ENCODE results near the gene B4GAT1. TPM values are rescaled to one million over a fixed set of nuclear protein-coding genes. Genes with fewer than 3 reads are reported as not detected.
"Not testable (repeated sequence)": the region's sequence is repeated elsewhere in the genome, so short reads cannot be mapped to it uniquely, and the experiment has no call there.

Gene B4GAT1
- total RNA-seq, 2 donors from 2014 or later, result 37.9 to 41.1 TPM

- DNase-seq, result no peak
- intact Hi-C loops (cut with DNase I), result no loop called here
These were observed 18.5 kb upstream of the B4GAT1 start for GRCh38 chr11:66365711-66366619.

DNA sequence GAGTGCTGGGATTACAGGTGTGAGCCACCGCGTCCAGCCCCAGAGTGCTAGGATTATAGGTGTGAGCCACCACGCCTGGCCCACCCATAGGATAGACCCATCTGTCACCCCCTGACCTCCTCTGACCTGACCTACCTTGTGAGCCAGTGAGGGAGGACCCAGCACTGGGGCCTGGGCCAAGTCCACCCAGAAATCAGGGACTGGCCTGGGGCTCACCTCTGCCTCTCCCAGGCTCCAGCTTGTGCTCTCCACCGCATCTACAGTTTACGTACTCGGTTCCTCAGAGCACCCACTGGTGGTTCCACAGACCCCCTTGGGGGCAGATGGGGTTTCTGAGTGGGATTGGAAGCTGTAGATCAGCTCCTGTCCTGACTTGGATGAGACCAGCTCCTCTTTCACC lies 17.7 kb upstream of the B4GAT1 start:
- ATAC-seq (no peak), DNase-seq (no peak)

More at GRCh38 chr11:66365711-66366619, 18.5 kb upstream of the B4GAT1 start:
- ATAC-seq, result no peak

DNA sequence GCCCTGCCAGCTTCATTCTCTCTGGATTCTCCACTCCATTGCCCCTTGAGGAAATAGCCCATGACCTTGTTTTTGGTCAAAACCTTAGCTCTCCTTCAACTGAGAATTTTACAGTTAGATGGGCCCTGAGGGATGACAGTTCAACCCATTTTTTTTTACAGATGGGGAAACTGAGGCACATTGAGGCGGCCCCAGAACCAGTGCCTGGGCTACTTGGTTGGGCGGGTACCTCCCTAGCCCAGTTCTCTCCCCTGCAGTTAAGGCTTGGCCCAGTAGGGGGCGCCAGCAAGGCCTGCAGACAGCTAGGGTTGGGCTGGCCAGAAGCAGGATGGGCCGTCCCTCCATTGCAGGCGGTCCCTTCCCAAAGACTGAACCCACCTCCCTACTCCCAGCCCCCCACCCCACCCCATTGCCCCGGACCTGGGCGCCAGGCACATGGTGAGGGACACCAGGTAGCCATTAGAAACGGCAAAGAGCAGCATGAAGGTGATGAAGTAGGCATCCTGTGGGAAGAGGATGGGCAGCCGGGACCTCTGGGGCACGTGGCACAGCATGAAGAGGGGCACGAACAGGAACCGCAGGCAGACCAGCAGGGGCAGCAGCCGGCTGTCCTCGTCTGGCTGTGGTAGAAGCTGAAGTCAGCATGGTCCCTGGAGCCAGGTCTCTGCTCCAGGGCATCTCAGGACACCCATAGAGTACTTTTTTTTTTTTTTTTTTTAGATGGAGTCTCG lies 16.5 kb upstream of the B4GAT1 start:
- intact Hi-C loops (cut with DNase I), result no loop called here
- DNase-seq (no peak), ATAC-seq (peak; percentile 22 to 41)

More for the DNA sequence above, 17.7 kb upstream of the B4GAT1 start:
- intact Hi-C loops (cut with DNase I), result no loop called here

- intact Hi-C loops (cut with DNase I), result no loop called here
- DNase-seq (no peak), ATAC-seq (peak; percentile 3 to 9)
These were observed 15.8 kb upstream of the B4GAT1 start for GRCh38 chr11:66363187-66363601.

DNA sequence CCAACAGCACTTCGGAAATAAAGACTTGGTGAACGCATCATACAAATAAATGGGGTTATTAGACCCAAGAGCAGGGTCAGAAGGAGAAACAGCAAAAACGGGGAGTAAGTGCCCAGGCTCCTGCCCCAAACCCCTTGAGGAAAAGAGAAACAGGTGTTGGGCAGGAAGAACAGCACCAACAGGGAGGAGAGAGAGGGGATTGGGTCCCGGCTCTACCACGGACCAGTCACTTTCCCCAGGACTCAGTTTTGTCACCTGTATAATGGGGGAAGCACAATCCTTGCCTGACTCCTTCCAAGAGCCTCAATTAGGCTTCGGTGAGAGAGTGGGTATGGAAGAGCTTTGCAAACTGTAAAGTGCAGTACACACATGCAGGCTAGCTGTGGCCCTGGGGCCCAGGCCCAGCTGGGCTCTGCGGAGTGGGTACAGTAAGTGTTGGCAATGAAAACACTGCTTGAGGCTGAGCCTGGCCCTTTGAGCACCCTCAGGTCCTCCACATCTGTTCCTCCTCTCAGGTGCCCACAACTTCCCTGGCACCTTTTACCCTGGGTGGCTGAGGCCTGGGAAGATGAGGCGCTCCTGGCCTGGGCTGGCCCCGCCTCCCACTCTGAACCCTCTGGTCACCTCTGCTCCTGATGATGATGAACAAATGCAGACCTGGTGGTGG lies 15.2 kb upstream of the B4GAT1 start:
- ATAC-seq, result peak in 1 of 2 donors; percentile 3
- DNase-seq, result no peak
- intact Hi-C loops (cut with DNase I), result no loop called here

DNA sequence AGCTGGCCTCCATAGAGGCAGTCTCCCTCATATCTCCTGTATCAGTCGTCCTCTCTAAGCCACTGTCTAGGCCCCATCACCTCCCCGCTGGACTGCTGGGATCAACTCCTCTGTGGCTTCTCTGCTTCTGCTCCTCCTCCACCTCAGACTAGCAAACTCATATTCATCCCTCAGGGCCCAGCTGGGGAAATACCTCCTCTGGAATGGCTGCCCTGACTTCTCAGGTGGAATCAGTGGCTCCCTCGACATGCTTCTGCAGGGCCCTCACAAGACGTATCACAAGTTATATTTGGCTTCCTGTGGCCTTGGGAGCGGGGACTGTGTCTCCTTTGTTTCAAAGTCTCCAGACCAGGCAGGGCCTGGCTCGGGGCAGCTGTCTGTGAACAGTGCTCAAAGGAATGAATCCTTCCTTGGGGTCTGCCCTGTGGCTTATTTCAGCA lies 14.1 kb upstream of the B4GAT1 start:
- ATAC-seq (no peak), DNase-seq (no peak)
- intact Hi-C loops (cut with DNase I), result no loop called here

DNA sequence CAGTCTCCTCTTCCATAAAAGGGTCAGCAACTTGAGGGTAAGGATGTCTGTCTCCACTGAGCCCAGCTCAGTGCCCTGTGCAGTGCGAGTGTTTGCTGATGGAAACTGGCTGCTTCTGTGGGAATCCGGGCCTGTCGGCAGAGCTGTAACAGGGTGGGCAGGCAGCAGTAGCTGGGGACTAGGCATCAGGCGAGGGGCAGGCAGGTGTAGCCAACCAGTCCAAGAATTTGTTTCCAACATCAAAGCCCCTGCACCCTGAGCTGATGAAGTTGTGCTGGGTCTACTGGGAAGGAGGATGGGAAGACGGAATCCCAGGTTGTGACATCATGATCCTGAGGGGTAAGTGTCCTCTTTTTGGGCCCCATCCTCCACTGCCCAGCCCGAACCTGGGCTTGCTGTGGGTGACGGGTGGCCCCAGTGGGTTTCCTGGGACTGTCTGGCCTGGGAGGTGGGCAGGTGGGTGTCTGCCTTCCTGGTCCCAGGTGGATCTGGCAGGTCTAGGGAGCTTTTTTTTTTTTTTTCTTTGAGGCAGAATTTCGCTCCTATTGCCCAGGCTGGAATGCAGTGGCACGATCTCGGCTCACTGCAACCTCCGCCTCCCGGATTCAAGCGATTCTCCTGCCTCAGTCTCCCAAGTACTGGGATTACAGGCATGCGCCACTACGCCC lies 13.1 kb upstream of the B4GAT1 start:
- ATAC-seq (no peak), DNase-seq (no peak)
- intact Hi-C loops (cut with DNase I), result no loop called here

- intact Hi-C loops (cut with DNase I), result no loop called here
- DNase-seq (no peak), ATAC-seq (peak in 1 of 2 donors; percentile 17)
These were observed 12.2 kb upstream of the B4GAT1 start for GRCh38 chr11:66359662-66360087.

DNA sequence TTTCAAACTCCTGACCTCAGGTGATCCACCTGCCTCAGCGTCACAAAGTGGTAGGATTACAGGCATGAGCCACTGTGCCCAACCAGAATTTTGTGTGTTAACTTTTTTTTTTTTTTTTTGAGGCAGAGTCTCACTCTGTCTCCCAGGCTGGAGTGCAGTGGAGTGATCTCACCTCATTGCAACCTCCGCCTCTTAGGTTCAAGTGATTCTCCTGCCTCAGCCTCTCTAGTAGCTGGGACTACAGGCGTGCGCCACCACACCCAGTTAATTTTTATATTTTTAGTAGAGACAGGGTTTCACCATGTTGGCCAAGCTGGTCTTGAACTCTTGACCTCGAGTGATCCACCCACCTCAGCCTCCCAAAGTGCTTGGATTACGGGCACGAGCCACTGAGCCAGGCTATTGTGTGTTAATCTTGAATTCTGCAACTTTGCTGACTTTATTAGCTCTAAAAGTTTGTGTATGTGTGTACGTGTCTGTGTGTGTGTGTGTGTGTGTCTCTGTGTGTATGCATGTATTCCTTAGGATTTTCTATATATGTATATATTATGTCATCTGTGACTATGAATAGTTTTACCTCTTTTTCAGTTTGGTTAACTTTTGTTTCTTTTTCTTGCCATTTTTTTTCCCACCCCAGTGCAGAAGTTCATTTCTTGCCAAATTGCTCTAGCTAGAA lies 3.3 kb upstream of the B4GAT1 start:
- intact Hi-C loops (cut with DNase I); DNase-seq: not testable (repeated sequence)

DNA sequence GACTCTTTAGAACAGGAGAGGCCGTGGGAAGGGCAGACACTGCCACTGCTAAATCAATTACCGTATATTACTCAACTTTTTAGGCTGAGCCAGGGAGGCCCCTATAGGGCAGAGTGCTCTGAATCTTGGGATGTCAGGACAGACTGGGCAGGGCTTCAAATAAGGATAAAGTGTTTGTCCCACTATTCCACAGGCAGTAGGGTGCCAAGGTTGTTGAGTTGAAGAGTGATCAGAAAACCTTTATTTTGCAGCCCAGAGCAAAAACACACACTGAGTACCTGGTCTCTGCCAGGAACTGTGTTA lies 1.6 kb upstream of the B4GAT1 start:
- no peak for DNase-seq
- ATAC-seq, result no peak
- intact Hi-C loops (cut with DNase I), result loop anchor here in 1 of 2 donors (5.0 kb wide), 1 partner anchor 38 kb away; no protein-coding TSS in a partner anchor

More for the DNA sequence above, 3.3 kb upstream of the B4GAT1 start:
- ATAC-seq, result not testable (repeated sequence)

DNA sequence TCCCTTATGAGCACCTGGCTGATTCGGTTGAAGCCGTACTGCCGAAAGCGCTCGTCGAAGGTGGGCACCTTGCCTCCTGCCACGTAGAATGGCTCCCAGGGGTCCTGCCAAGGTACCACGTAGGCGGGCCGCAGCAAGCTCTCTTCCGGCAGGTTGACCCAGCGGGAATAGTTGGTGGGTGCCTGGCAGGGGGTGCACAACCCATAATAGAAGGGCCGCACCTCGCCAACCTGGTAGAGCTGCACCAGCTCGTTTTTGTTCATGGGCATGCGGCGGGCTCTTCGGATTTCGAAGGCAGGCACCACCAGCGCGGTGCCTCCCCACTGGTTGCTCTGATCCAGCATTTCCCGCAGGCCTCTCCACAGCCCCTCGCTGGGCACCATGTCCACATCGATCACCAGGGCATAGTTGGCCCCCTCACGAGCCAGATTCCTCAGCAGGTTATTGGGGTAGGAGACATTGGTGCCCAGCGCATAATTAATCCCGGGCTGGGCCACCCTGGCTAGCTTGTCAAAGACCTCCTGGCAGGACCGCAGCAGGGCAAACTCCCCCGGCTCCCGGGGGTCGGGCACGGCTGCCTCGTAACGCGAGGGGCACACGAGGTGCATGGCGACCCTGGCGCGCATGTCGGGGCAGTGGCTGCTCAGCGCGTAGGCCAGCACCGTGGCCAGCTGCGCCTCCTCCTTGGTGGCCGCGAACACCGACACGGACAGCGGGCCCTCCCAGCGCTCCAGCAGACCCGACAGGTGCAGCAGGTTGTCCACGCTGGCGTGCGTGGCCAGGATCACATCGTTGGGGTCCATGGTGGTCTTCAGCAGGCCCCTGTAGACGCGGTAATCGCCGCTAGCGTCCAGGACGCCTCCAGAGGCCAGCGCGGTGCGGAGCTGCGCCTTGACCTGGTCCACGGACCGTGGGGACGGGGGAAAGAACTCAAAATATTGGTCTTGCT lies 679 bp downstream of the B4GAT1 start:
- intact Hi-C loops (cut with DNase I), result loop anchor here in 1 of 2 donors (5.0 kb wide), 1 partner anchor 41 kb away; no protein-coding TSS in a partner anchor
- peak; percentile 3 to 7 for ATAC-seq
- DNase-seq, result no peak

DNA sequence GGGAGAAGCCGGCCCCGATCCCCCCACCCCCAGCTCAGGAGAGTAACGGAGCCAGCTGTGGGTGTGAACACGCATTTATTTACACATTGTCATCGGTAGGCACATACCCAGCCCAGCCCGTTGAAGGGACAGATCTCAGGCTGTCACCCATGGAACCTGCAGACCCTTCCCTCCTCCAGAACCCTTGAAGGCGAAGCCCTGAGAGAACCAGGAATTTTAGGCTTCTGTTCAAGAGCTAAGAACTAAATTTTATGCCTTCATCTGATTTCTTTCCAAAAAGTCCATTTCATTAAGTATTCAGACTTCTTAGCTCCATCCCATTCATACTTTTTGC lies 2.1 kb downstream of the B4GAT1 start:
- no peak for ATAC-seq
- DNase-seq, result no peak
- intact Hi-C loops (cut with DNase I), result loop anchor here in 1 of 2 donors (5.0 kb wide), 1 partner anchor 42 kb away; no protein-coding TSS in a partner anchor

DNA sequence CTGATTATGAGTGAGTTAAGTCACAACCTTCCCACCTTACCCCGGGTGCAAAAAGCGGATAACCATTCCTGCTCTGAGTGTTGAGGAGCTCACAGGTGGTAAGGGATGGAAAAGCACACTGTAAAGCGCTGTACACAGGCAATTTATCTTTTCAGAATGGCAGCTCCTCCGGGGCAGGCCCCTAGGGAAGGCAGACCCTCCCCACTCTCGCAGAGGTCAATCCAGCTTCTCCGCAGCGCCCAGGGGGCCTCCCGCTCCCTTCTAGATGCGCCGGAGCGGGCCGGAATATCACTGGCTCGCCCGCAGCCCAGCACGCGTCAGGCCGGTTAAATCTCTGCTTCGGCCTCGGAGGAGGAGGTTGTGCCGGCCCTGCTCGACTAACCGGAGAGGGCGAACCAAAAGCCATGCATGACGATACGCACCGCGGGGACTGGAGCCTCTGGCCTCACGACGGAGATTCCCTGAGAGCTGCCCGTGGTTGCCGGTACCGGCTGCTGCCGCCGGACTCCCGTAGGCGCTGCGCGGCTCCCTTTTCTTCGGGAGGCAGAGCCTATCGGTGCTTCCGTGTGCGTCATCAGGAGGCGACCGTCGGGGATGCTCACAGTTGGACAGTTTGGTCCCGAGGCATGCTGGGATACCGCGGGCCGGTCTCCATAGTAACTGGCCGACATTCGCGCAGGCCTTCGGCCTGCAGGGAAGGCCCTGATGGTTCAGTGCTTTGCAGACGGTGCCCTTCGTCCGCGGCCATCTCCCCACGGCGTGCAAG lies 2.7 kb downstream of the B4GAT1 start, which contains the start of gene BRMS1:
Gene BRMS1, minus strand, starts transcription at position 555 of the 766 bp plus-strand sequence. CDS start 2,870 bp downstream, outside the sequence.
- intact Hi-C loops (cut with DNase I), result loop anchor here in 1 of 2 donors (5.0 kb wide), 1 partner anchor 43 kb away; no protein-coding TSS in a partner anchor
- ATAC-seq, result peak; percentile 87 to 91
- peak; percentile 100 for DNase-seq

- DNase-seq, result no peak
- ATAC-seq, result no peak
- intact Hi-C loops (cut with DNase I), result no loop called here
These were observed 4.3 kb downstream of the B4GAT1 start for GRCh38 chr11:66343176-66343575.

GRCh38 chr11:66341502-66342126 lies 5.8 kb downstream of the B4GAT1 start:
- no peak for DNase-seq
- intact Hi-C loops (cut with DNase I), result no loop called here
- ATAC-seq, result no peak

All from left cardiac atrium (tissue), 4 donors.